Endothelial cell of umbilical vein (primary cell): Measurements from ENCODE around the gene DLX6. TPM values are rescaled to one million over a fixed set of nuclear protein-coding genes. Genes with fewer than 3 reads are reported as not detected.
A peak's percentile ranks its signal among the peaks of the same experiment; 100 is the strongest.

Experiments
- BruUV-seq: library from RNA; stranded (reverse); fragments of 400-500 nt; replicated peaks from 2 replicates; lab custom pipeline; 2021; lab: Mats Ljungman, UMichigan
- CTCF ChIA-PET: fragments of 300-600, 350-600 bp; sonication (Branson Sonifier 250); formaldehyde crosslinking; loops from one replicate; lab custom pipeline; 2021; ENCODE audit warnings: antibody characterized with exemption, inconsistent platforms; lab: Charles Lee
- POLR2A ChIA-PET: fragments of 300-600, 350-600 bp; sonication (Branson Sonifier 250); formaldehyde crosslinking; loops from one replicate; lab custom pipeline; 2021; ENCODE audit warnings: antibody characterized with exemption, inconsistent platforms; lab: Charles Lee
- DNase-seq: peaks from one replicate; pipeline ENCODE4 v3.0.0-alpha.2; 2011; ENCODE audit warnings: low read depth, low spot score
- FAIRE-seq: peaks from 2 replicates; lab custom pipeline; 2011; peaks lifted over from hg19 to GRCh38; lab: Jason Lieb, UNC
- H2AFZ ChIP-seq: 2 replicates; pipeline ENCODE4 v1.6.0; 2012; ENCODE audit warnings: low read depth, low read length, control low read depth, inconsistent platforms
- H3K27ac ChIP-seq: 2 replicates; pipeline ENCODE4 v1.5.1; 2011; ENCODE audit warnings: low read depth, mild to moderate bottlenecking, control low read depth, low read length, moderate library complexity; ENCODE audit not compliant: insufficient read depth
- H3K27me3 ChIP-seq, 2 experiments: 2 replicates each; pipeline versions ENCODE4 v1.6.0 to v1.6.1; 2011; ENCODE audit warnings: low read length in 2 of 2, mixed read lengths in 1 of 2; ENCODE audit not compliant: control insufficient read depth in 2 of 2, insufficient read depth in 2 of 2
- H3K36me3 ChIP-seq, 2 experiments: 2 replicates in 1 of 2; 3 replicates in 1 of 2; pipeline ENCODE4 v1.5.1; 2011; ENCODE audit warnings: low read length in 2 of 2, mild to moderate bottlenecking in 1 of 2, moderate library complexity in 1 of 2; ENCODE audit not compliant: control insufficient read depth in 2 of 2, insufficient read depth in 2 of 2; ENCODE audit errors: extremely low read depth in 1 of 2
- H3K4me1 ChIP-seq: 3 replicates; pipeline ENCODE4 v1.5.1; 2011; ENCODE audit warnings: mild to moderate bottlenecking, low read length; ENCODE audit not compliant: control insufficient read depth, insufficient read depth; ENCODE audit errors: extremely low read depth
- H3K4me2 ChIP-seq: 2 replicates; pipeline ENCODE4 v1.6.1; 2011; ENCODE audit warnings: low read length, control low read depth, mixed read lengths; ENCODE audit not compliant: insufficient read depth
- H3K4me3 ChIP-seq, 3 experiments: fragments of 200-600 bp in 1 of 3; sonication (generic), shearing (Covaris generic) in 1 of 3; replicated peaks in 1 of 3; 2 replicates each; pipeline ENCODE4 v1.5.1; 2011 to 2016; ENCODE audit warnings: control low read depth in 3 of 3, low read length in 3 of 3, mild to moderate bottlenecking in 2 of 3, inconsistent platforms in 1 of 3, low read depth in 1 of 3, moderate library complexity in 1 of 3; ENCODE audit not compliant: insufficient read depth in 1 of 3
- H3K79me2 ChIP-seq: 2 replicates; pipeline ENCODE4 v1.6.0; 2012; ENCODE audit warnings: low read length, inconsistent platforms; ENCODE audit not compliant: control insufficient read depth, insufficient read depth
- H3K9ac ChIP-seq: replicated peaks from 2 replicates; pipeline ENCODE3; 2011; ENCODE audit warnings: low read length, control low read depth; ENCODE audit not compliant: insufficient read depth; ENCODE audit errors: extremely low read depth
- H3K9me1 ChIP-seq: replicated peaks from 3 replicates; pipeline ENCODE4 v1.6.0; 2011; ENCODE audit warnings: mild to moderate bottlenecking, low read length; ENCODE audit not compliant: control insufficient read depth, insufficient read depth; ENCODE audit errors: extremely low read depth
- H3K9me3 ChIP-seq: replicated peaks from 2 replicates; pipeline ENCODE4 v1.5.1; 2012; ENCODE audit warnings: low read length, inconsistent platforms; ENCODE audit not compliant: control insufficient read depth, insufficient read depth
- H4K20me1 ChIP-seq: replicated peaks from 2 replicates; pipeline ENCODE3; 2011; ENCODE audit warnings: mild to moderate bottlenecking, low read length; ENCODE audit not compliant: control insufficient read depth, insufficient read depth; ENCODE audit errors: extremely low read depth
- CTCF ChIP-seq, 2 donors: IDR thresholded peaks; 1 replicate in 1 of 2; 2 replicates in 1 of 2; pipeline ENCODE4 v1.5.1; 2011; ENCODE audit warnings: low read length in 2 of 2, mild to moderate bottlenecking in 2 of 2, moderate library complexity in 2 of 2, control low read depth in 1 of 2, inconsistent platforms in 1 of 2, low read depth in 1 of 2; ENCODE audit not compliant: insufficient read depth in 1 of 2; ENCODE audit errors: extremely low read depth in 1 of 2
- EZH2 ChIP-seq: IDR thresholded peaks from 2 replicates; pipeline ENCODE4 v1.6.1; 2012; ENCODE audit warnings: borderline replicate concordance, low read depth, mild to moderate bottlenecking, moderate library complexity, low read length, inconsistent platforms; ENCODE audit not compliant: severe bottlenecking
- FOS ChIP-seq: IDR thresholded peaks from 2 replicates; pipeline ENCODE4 v1.6.1; 2011; ENCODE audit warnings: mild to moderate bottlenecking, low read length, moderate library complexity, borderline replicate concordance; ENCODE audit not compliant: insufficient read depth
- GATA2 ChIP-seq: IDR thresholded peaks from 2 replicates; pipeline ENCODE4 v1.7.0; 2011; ENCODE audit warnings: low read depth, mild to moderate bottlenecking, moderate library complexity, mixed read lengths, low read length; ENCODE audit not compliant: insufficient read length, insufficient read depth
- JUN ChIP-seq: IDR thresholded peaks from 2 replicates; pipeline ENCODE4 v1.6.1; 2011; ENCODE audit warnings: borderline replicate concordance, low read depth; ENCODE audit not compliant: insufficient read length, insufficient read depth
- MAX ChIP-seq: IDR thresholded peaks from 2 replicates; pipeline ENCODE4 v1.6.1; 2011; ENCODE audit not compliant: insufficient read depth, insufficient read length
- MYC ChIP-seq: IDR thresholded peaks from one replicate; pipeline ENCODE4 v1.6.1; 2011; ENCODE audit warnings: mild to moderate bottlenecking, low read depth, low read length
- POLR2A ChIP-seq: IDR thresholded peaks from 2 replicates; pipeline ENCODE4 v1.6.1; 2012; ENCODE audit warnings: low read depth, mild to moderate bottlenecking, control low read depth, low read length
- POLR2AphosphoS5 ChIP-seq: IDR thresholded peaks from 2 replicates; pipeline ENCODE4 v1.6.1; 2012; ENCODE audit warnings: low read depth, mild to moderate bottlenecking, control low read depth, low read length, moderate library complexity; ENCODE audit not compliant: insufficient read depth
- dilution Hi-C: fragments of 300-500 bp; cut with MboI; formaldehyde crosslinking; loops from one replicate; pipeline ENCODE4 v1.15.0; 2019; ENCODE audit warnings: low sequenced_read_pairs; ENCODE audit not compliant: extremely low pct_ligation_motif_present
- intact Hi-C: fragments of 100-400 bp; cut with micrococcal nuclease; formaldehyde crosslinking; loops from one replicate; pipeline ENCODE4 v1.10.0; 2022
- polyA plus RNA-seq, 4 experiments: library from polyadenylated mRNA; depleted of rRNA in 3 of 4; stranded (reverse) in 3 of 4; unstranded in 1 of 4; fragments of >200 nt; gene quantifications; 2 replicates each; pipeline versions ENCODE4 v1.2.1 to v1.2.3, GENCODE V29; 2011 to 2012; ENCODE audit warnings: missing spikeins in 1 of 4
- total RNA-seq: library from RNA; stranded (reverse); gene quantifications from 2 replicates; pipeline ENCODE4 v1.2.3, GENCODE V29; 2021

The DLX6 gene
- total and polyA plus RNA-seq, 2 donors (not counting 3 experiments of a cell fraction or from before 2014, with no cell fraction given) = not detected

- FAIRE-seq (no peak), DNase-seq (no peak)
- POLR2A ChIA-PET = interaction anchor here (0.5 kb wide), 1 partner anchor 227 kb away, joined by 4 read pairs; no protein-coding TSS in a partner anchor
- Histone ChIP-seq H3K4me3 (no peak overlapping the region), H3K4me1 (no peaks in the 10 kb centered on the region), H3K36me3 (no peaks in the 10 kb centered on the region), H3K9me1 (no peaks in the 10 kb centered on the region), H3K9ac (no peak overlapping the region), H3K27ac (no peak overlapping the region), H3K27me3 (peaks cover 98% of the 10 kb centered on the region in 2 experiments), H4K20me1 (no peaks in the 10 kb centered on the region), H3K9me3 (no peaks in the 10 kb centered on the region), H3K79me2 (no peaks in the 10 kb centered on the region), H2AFZ (no peak overlapping the region), H3K4me2 (no peak overlapping the region)
- intact Hi-C loops (loop anchor here (10.0 kb wide), 1 partner anchor 346 kb away; no protein-coding TSS in a partner anchor), dilution Hi-C loops (no loop called here)
- peak; percentile 93 for TF ChIP-seq EZH2
- TF ChIP-seq POLR2A = no peak
- no peak for TF ChIP-seq MYC
- CTCF ChIA-PET = interaction anchor here (0.7 to 2.0 kb wide), 3 partner anchors 946 to 1331 kb away, joined by 3 to 4 read pairs (median 3); no protein-coding TSS in a partner anchor
- BruUV-seq = no TSS peak
These were observed 15.8 kb downstream of the DLX6 start for GRCh38 chr7:97020996-97021746.

- no peaks in the 10 kb centered on the region for H4K20me1 ChIP-seq
- no peaks in the 10 kb centered on the region for H3K36me3 ChIP-seq
- ChIA-PET POLR2A (no interaction called here), CTCF (interaction anchor here (0.5 to 2.0 kb wide), 3 partner anchors 947 to 1332 kb away, joined by 3 to 4 read pairs (median 3); no protein-coding TSS in a partner anchor)
- H3K9me3 ChIP-seq = no peaks in the 10 kb centered on the region
- no peak for FAIRE-seq
- TF ChIP-seq POLR2A = no peak
- no peak for TF ChIP-seq JUN
- no peak for TF ChIP-seq MYC
- no peak for TF ChIP-seq FOS
- no peak for TF ChIP-seq POLR2AphosphoS5
- TF ChIP-seq GATA2 = no peak
- no peak for TF ChIP-seq CTCF (IDR thresholded peaks at IDR 0.05; ENCODE audit: extremely low read depth in 1 of 2, insufficient read depth in 1 of 2, low read depth in 1 of 2, low read length in 2 of 2)
- TF ChIP-seq MAX = no peak
- TF ChIP-seq EZH2 = no peak
- H3K9me1 ChIP-seq = no peaks in the 10 kb centered on the region
- no peak for DNase-seq
- no peak overlapping the region for H3K27ac ChIP-seq
- no TSS peak for BruUV-seq
- no peak overlapping the region for H3K4me3 ChIP-seq
- intact Hi-C loops (loop anchor here (2.0 to 10.0 kb wide), 2 partner anchors 15 to 347 kb away; no protein-coding TSS in a partner anchor), dilution Hi-C loops (no loop called here)
- H3K27me3 ChIP-seq = peaks cover 98% of the 10 kb centered on the region in 2 experiments
- H2AFZ ChIP-seq = no peak overlapping the region
- no peak overlapping the region for H3K9ac ChIP-seq
- no peak overlapping the region for H3K4me2 ChIP-seq
- no peaks in the 10 kb centered on the region for H3K79me2 ChIP-seq
- no peaks in the 10 kb centered on the region for H3K4me1 ChIP-seq
These were observed 16.6 kb downstream of the DLX6 start for GRCh38 chr7:97021747-97022490.
